ENCODE results near the gene BSG. TPM values are rescaled to one million over a fixed set of nuclear protein-coding genes. Genes with fewer than 3 reads are reported as not detected.

BSG gene
- total and polyA plus RNA-seq, 9 of the 15 experiments (the other 6 are each of a cell fraction or from before 2014, with no cell fraction given): 4.6 to 495 (median 187) TPM

GRCh38 chr19:595326-596262 lies 23.2 kb downstream of the BSG start:
- CTCF ChIA-PET (ENCODE audit: low intra/inter-chr PET ratio): no interaction called here
- no peak for FAIRE-seq

GRCh38 chr19:596263-596655 lies 23.9 kb downstream of the BSG start:
- H3K27me3 ChIP-seq (ENCODE audit: control insufficient read depth in 2 of 2, insufficient read depth in 2 of 2, low read length in 2 of 2): peaks cover 12 to 27% of the 10 kb centered on the region in 2 experiments; a peak in 4 of 5 replicates
- FAIRE-seq: no peak
- H3K9ac ChIP-seq (ENCODE audit: insufficient read depth in 1 of 2, low read depth in 2 of 2, low read length in 2 of 2): 0 out of 4 replicates have a peak overlapping the region, but pooled peaks of 1 of the 2 experiments have one; percentile 26
- no peak overlapping the region for H3K4me3 ChIP-seq
- ChIA-PET CTCF (ENCODE audit: low intra/inter-chr PET ratio) (no interaction called here), POLR2A (no interaction called here)
- H3K79me2 ChIP-seq (ENCODE audit: control insufficient read depth, insufficient read depth, low read length): no peaks in the 10 kb centered on the region
- H3K27ac ChIP-seq (ENCODE audit: extremely low read depth, low read depth, low read length): no peak overlapping the region
- no peak for DNase-seq (ENCODE audit: extremely low read depth in 1 of 4, low spot score in 3 of 4)
- no peak overlapping the region for H2AFZ ChIP-seq (ENCODE audit: low read depth, low read length)
- H3K9me1 ChIP-seq (ENCODE audit: control insufficient read depth, insufficient read depth, low read length): no peaks in the 10 kb centered on the region
- intact Hi-C loops (cut with micrococcal nuclease): no loop called here
- BruUV-seq (replicated peaks): no TSS peak
- H4K20me1 ChIP-seq (replicated peaks; ENCODE audit: control insufficient read depth, insufficient read depth, low read length): peaks cover 17% of the 10 kb centered on the region; the same call in 1 of the 2 replicates
- H3K4me1 ChIP-seq (replicated peaks in 1 of 2; ENCODE audit: control insufficient read depth in 2 of 2, insufficient read depth in 2 of 2, low read length in 2 of 2): peaks cover 3 to 58% of the 10 kb centered on the region in 2 experiments; a peak in 3 of 5 replicates
- no peak for ATAC-seq
- 0 out of 2 replicates have a peak, but pooled peaks cover 1% of the 10 kb centered on the region for H3K9me3 ChIP-seq (replicated peaks; ENCODE audit: control insufficient read depth, insufficient read depth, low read depth, low read length)
- no peaks in the 10 kb centered on the region for H3K36me3 ChIP-seq (ENCODE audit: control insufficient read depth, insufficient read depth, low read length)
- in situ Hi-C loops (cut with MboI): no loop called here
- 51% methylated on average over 13 of the region's 16 CpGs for WGBS (ENCODE audit: insufficient coverage, low coverage, missing lambda C conversion rate)
- no peak overlapping the region for H3K4me2 ChIP-seq (ENCODE audit: insufficient read depth, low read length)
- no peak for TF ChIP-seq RNF219 (CRISPR knock-in tag; IDR thresholded peaks at IDR 0.05)
- no peak for TF ChIP-seq VEZF1 (CRISPR knock-in tag; IDR thresholded peaks at IDR 0.05)
- no peak for TF ChIP-seq KDM4B (IDR thresholded peaks at IDR 0.05; ENCODE audit: borderline replicate concordance in 2 of 2, low read depth in 1 of 2)
- no peak for TF ChIP-seq ELF4 (CRISPR knock-in tag; IDR thresholded peaks at IDR 0.05)

More at GRCh38 chr19:595326-596262, 23.2 kb downstream of the BSG start:
- H3K4me3 ChIP-seq: no peak overlapping the region
- H3K4me2 ChIP-seq (ENCODE audit: insufficient read depth, low read length): no peak overlapping the region
- DNase-seq (ENCODE audit: extremely low read depth in 1 of 4, low spot score in 3 of 4) (no peak), ATAC-seq (no peak)
- no peaks in the 10 kb centered on the region for H3K36me3 ChIP-seq (ENCODE audit: control insufficient read depth, insufficient read depth, low read length)
- H3K9ac ChIP-seq (ENCODE audit: insufficient read depth in 1 of 2, low read depth in 2 of 2, low read length in 2 of 2): peak overlapping the region in 1 of 2 experiments; percentile 45; a peak in 2 of 4 replicates
- H3K27me3 ChIP-seq (ENCODE audit: control insufficient read depth in 2 of 2, insufficient read depth in 2 of 2, low read length in 2 of 2): peaks cover 12 to 34% of the 10 kb centered on the region in 2 experiments; a peak in 4 of 5 replicates
- H3K27ac ChIP-seq (ENCODE audit: extremely low read depth, low read depth, low read length): no peak overlapping the region
- no peak overlapping the region for H2AFZ ChIP-seq (ENCODE audit: low read depth, low read length)
- no TSS peak for BruUV-seq (replicated peaks)
- intact Hi-C loops (cut with micrococcal nuclease) (no loop called here), in situ Hi-C loops (cut with MboI) (no loop called here)
- TF ChIP-seq EGR1 (conservative IDR thresholded peaks at IDR 0.05): peak; percentile 34; the same call in 1 of the 2 replicates
- peak; percentile 66 for TF ChIP-seq ZFP36 (IDR thresholded peaks at IDR 0.05; ENCODE audit: low read depth, low read length, partially characterized antibody)
- TF ChIP-seq ZBTB7A (IDR thresholded peaks at IDR 0.05; ENCODE audit: borderline replicate concordance, control insufficient read depth, low read depth, low read length): 0 out of 2 replicates have a peak, but pooled peaks have one; percentile 37
- no peak for TF ChIP-seq ZNF764 (CRISPR knock-in tag; IDR thresholded peaks at IDR 0.05; ENCODE audit: low read depth)
- H3K79me2 ChIP-seq (ENCODE audit: control insufficient read depth, insufficient read depth, low read length): no peaks in the 10 kb centered on the region
- peaks cover 20% of the 10 kb centered on the region; the same call in 1 of the 2 replicates for H4K20me1 ChIP-seq (replicated peaks; ENCODE audit: control insufficient read depth, insufficient read depth, low read length)
- POLR2A ChIA-PET: no interaction called here
- no peaks in the 10 kb centered on the region for H3K9me1 ChIP-seq (ENCODE audit: control insufficient read depth, insufficient read depth, low read length)
- H3K4me1 ChIP-seq (replicated peaks in 1 of 2; ENCODE audit: control insufficient read depth in 2 of 2, insufficient read depth in 2 of 2, low read length in 2 of 2): peaks cover 3 to 65% of the 10 kb centered on the region in 2 experiments; a peak in 3 of 5 replicates
- WGBS (ENCODE audit: insufficient coverage, low coverage, missing lambda C conversion rate): 26% methylated on average over 34 of the region's 42 CpGs
- H3K9me3 ChIP-seq (replicated peaks; ENCODE audit: control insufficient read depth, insufficient read depth, low read depth, low read length): no peaks in the 10 kb centered on the region
